ENCODE measurements around the gene GLB1L3. TPM values are rescaled to one million over a fixed set of nuclear protein-coding genes. Genes with fewer than 3 reads are reported as not detected.
"Not testable (repeated sequence)": the region's sequence is repeated elsewhere in the genome, so short reads cannot be mapped to it uniquely, and the experiment has no call there.

GLB1L3 gene
- total RNA-seq, 3 donors from 2014 or later (not counting 1 experiment from before 2014, with no cell fraction given), result 0.38 TPM; not detected in 2

DNA sequence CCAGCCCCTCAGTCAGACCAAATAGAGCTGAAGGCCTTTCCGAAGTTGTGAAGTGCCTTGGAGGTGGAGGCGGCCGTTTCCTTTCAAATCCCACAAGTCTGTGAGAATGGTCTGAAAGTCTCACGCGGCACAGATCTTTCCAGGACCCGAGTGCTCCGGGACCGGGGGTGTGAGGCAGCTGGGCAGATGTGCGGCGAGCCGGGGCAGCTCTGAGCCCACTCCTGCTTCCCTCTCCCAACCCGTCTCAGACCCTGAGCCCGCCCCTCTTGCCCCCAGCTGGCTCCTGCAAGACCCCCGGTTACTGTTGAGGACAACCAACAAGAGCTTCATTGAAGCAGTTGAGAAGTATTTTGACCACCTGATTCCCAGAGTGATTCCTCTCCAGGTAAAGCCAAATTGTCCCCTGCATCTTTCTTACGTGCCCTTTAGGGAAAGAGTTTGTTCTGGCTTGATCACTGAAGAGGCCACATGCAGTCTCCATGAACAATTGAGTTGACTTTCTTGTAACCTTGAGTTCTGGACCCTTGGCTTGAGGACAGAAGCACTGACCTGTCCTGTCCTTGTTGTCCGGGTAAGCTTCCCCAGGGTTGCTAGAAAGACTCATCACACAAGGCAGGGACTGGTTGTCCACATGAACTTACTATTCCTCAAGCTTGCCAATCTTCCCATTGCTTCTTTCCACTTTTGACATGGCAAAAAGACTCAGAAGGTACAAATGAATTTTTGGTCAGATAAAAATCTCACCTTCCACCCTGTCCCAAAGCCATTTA, 7.5 kb downstream of the GLB1L3 start:
- H3K9me3 Mint-ChIP-seq, result no peaks in the 10 kb centered on the region
- Histone ChIP-seq H3K27me3 (ENCODE audit: control insufficient read depth, insufficient read depth, low read length) (peaks cover 6% of the 10 kb centered on the region), H3K9me3 (ENCODE audit: control insufficient read depth, insufficient read depth, low read length) (no peaks in the 10 kb centered on the region), H3K36me3 (ENCODE audit: control insufficient read depth, insufficient read depth, low read length) (no peaks in the 10 kb centered on the region), H3K4me3 (ENCODE audit: low read length) (no peak overlapping the region), H3K27ac (ENCODE audit: low read length) (no peak overlapping the region), H3K4me1 (ENCODE audit: control insufficient read depth, insufficient read depth, low read length) (no peaks in the 10 kb centered on the region)
- no peaks in the 10 kb centered on the region for H3K36me3 Mint-ChIP-seq
- no peaks in the 10 kb centered on the region for H3K4me1 Mint-ChIP-seq
- H3K27ac Mint-ChIP-seq, result no peak overlapping the region
- no peak overlapping the region for H3K4me3 Mint-ChIP-seq
- peaks cover 30 to 34% of the 10 kb centered on the region in 2 donors for H3K27me3 Mint-ChIP-seq (ENCODE audit: low read depth in 2 of 2)
- no peak for DNase-seq
- ATAC-seq, result no peak
- intact Hi-C loops (cut with micrococcal nuclease), result no loop called here
- TF ChIP-seq, protein P1, sequence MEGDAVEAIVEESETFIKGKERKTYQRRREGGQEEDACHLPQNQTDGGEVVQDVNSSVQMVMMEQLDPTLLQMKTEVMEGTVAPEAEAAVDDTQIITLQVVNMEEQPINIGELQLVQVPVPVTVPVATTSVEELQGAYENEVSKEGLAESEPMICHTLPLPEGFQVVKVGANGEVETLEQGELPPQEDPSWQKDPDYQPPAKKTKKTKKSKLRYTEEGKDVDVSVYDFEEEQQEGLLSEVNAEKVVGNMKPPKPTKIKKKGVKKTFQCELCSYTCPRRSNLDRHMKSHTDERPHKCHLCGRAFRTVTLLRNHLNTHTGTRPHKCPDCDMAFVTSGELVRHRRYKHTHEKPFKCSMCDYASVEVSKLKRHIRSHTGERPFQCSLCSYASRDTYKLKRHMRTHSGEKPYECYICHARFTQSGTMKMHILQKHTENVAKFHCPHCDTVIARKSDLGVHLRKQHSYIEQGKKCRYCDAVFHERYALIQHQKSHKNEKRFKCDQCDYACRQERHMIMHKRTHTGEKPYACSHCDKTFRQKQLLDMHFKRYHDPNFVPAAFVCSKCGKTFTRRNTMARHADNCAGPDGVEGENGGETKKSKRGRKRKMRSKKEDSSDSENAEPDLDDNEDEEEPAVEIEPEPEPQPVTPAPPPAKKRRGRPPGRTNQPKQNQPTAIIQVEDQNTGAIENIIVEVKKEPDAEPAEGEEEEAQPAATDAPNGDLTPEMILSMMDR (IDR thresholded peaks at IDR 0.05), result no peak
- 94% methylated on average over 16 of the region's 16 CpGs for WGBS (ENCODE audit: insufficient coverage)

DNA sequence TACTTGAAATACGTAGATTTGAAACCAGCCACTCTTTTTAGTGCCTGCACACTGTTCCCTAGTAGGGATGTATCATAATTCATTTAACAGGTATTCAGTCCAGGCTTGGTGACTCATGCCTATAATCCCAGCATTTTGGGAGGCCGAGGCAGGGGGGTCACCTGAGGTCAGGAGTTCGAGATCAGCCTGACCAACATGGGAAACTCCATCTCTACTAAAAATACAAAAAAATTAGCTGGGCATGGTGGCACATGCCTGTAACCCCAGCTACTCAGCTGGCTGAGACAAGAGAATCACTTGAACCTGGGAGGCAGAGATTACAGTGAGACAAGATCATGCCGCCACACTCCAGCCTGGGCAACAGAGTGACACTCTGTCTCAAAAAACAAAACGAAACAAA, 8.2 kb downstream of the GLB1L3 start:
- H3K27me3 Mint-ChIP-seq (ENCODE audit: low read depth in 2 of 2), result peaks cover 22 to 32% of the 10 kb centered on the region in 2 donors
- H3K9me3 Mint-ChIP-seq; H3K9me3 ChIP-seq (ENCODE audit: control insufficient read depth, insufficient read depth, low read length); DNase-seq; H3K4me3 ChIP-seq (ENCODE audit: low read length); H3K27me3 ChIP-seq (ENCODE audit: control insufficient read depth, insufficient read depth, low read length); H3K36me3 Mint-ChIP-seq; ATAC-seq; H3K27ac Mint-ChIP-seq; H3K4me1 Mint-ChIP-seq; H3K4me3 Mint-ChIP-seq; H3K27ac ChIP-seq (ENCODE audit: low read length); H3K4me1 ChIP-seq (ENCODE audit: control insufficient read depth, insufficient read depth, low read length); intact Hi-C loops (cut with micrococcal nuclease); H3K36me3 ChIP-seq (ENCODE audit: control insufficient read depth, insufficient read depth, low read length): not testable (repeated sequence)
- WGBS (ENCODE audit: insufficient coverage), result 92% methylated on average over 5 of the region's 5 CpGs

DNA sequence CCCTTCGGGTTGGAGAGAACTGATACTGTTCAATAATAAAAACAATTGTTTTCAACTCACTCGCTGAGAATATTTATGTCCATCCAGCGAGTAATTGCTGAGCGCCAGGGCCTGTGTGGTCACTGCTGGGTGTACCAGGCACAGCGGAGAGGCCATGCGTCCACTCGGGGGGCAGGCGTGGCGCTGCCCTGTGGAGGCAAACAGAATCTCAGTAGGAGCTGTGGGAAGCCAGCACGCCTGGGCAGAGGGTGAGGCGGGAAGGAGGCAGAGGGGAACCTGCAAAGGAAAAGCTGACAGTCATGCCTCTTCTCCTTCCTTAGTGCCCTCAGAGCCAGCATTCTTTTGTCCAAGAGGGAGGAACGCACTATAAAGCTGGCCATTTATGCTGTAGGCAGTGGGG, 11.4 kb downstream of the GLB1L3 start:
- Mint-ChIP-seq H3K9me3 (no peaks in the 10 kb centered on the region), H3K36me3 (no peaks in the 10 kb centered on the region), H3K4me3 (no peak overlapping the region), H3K27me3 (ENCODE audit: low read depth in 2 of 2) (peaks cover 13 to 23% of the 10 kb centered on the region in 2 donors), H3K27ac (no peak overlapping the region), H3K4me1 (no peaks in the 10 kb centered on the region)
- TF ChIP-seq, protein P1 (IDR thresholded peaks at IDR 0.05), result no peak
- no peak for DNase-seq
- H3K9me3 ChIP-seq (ENCODE audit: control insufficient read depth, insufficient read depth, low read length), result no peaks in the 10 kb centered on the region
- H3K27ac ChIP-seq (ENCODE audit: low read length), result no peak overlapping the region
- no peaks in the 10 kb centered on the region for H3K27me3 ChIP-seq (ENCODE audit: control insufficient read depth, insufficient read depth, low read length)
- no peak for ATAC-seq
- 93% methylated on average over 12 of the region's 12 CpGs for whole genome bisulfite sequencing (ENCODE audit: insufficient coverage)
- intact Hi-C loops (cut with micrococcal nuclease), result no loop called here
- H3K36me3 ChIP-seq (ENCODE audit: control insufficient read depth, insufficient read depth, low read length), result no peaks in the 10 kb centered on the region
- no peak overlapping the region for H3K4me3 ChIP-seq (ENCODE audit: low read length)
- no peaks in the 10 kb centered on the region for H3K4me1 ChIP-seq (ENCODE audit: control insufficient read depth, insufficient read depth, low read length)

DNA sequence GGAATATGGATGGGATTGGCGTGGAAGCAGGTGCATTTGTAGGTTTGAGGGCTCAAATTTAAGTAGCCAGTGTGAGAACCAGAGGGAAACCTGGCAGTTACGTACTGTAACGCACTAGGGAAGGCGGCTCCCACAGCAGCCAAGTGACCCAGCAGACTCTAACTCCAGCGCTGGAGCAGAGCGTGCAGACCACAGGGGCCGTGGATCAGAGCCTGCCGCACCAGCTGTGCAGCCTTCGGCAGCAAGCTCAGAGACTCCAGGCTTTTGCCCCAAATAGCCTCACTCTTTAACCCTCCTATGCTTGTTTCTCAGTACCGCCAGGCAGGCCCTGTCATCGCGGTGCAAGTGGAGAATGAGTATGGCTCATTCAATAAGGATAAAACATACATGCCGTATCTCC, 12.3 kb downstream of the GLB1L3 start:
- Mint-ChIP-seq H3K9me3 (no peaks in the 10 kb centered on the region), H3K4me1 (no peaks in the 10 kb centered on the region), H3K27ac (no peak overlapping the region), H3K36me3 (no peaks in the 10 kb centered on the region), H3K27me3 (ENCODE audit: low read depth in 2 of 2) (peaks cover 12 to 23% of the 10 kb centered on the region in 2 donors), H3K4me3 (no peak overlapping the region)
- Histone ChIP-seq H3K4me3 (ENCODE audit: low read length) (no peak overlapping the region), H3K4me1 (ENCODE audit: control insufficient read depth, insufficient read depth, low read length) (no peaks in the 10 kb centered on the region), H3K27me3 (ENCODE audit: control insufficient read depth, insufficient read depth, low read length) (no peaks in the 10 kb centered on the region), H3K36me3 (ENCODE audit: control insufficient read depth, insufficient read depth, low read length) (no peaks in the 10 kb centered on the region), H3K9me3 (ENCODE audit: control insufficient read depth, insufficient read depth, low read length) (no peaks in the 10 kb centered on the region), H3K27ac (ENCODE audit: low read length) (no peak overlapping the region)
- no peak for DNase-seq
- WGBS (ENCODE audit: insufficient coverage), result 93% methylated on average over 13 of the region's 13 CpGs
- no peak for ATAC-seq
- TF ChIP-seq, protein P1 (IDR thresholded peaks at IDR 0.05), result no peak
- intact Hi-C loops (cut with micrococcal nuclease), result no loop called here
